WERI-Rb-1 (cell line): ENCODE measurements around the gene CACNB2.

Source experiments
- DNase-seq: peaks from one replicate; pipeline ENCODE4 v3.0.0-alpha.2; 2020
- H3K27ac ChIP-seq: fragments of 250-450 bp; sonication (Bioruptor Pico); 2 replicates; pipeline ENCODE4 v1.5.1; 2020; ENCODE audit warnings: mild to moderate bottlenecking, moderate library complexity
- H3K27me3 ChIP-seq: fragments of 250-450 bp; sonication (Bioruptor Pico); 2 replicates; pipeline ENCODE4 v1.5.1; 2021; ENCODE audit warnings: mild to moderate bottlenecking, low read depth, moderate library complexity; ENCODE audit not compliant: insufficient read depth, severe bottlenecking
- H3K36me3 ChIP-seq: fragments of 250-450 bp; sonication (Bioruptor Pico); 2 replicates; pipeline ENCODE4 v1.5.1; 2020; ENCODE audit warnings: mild to moderate bottlenecking, moderate library complexity
- H3K4me3 ChIP-seq: 2 replicates; pipeline ENCODE4 v1.5.1; 2011; ENCODE audit warnings: low read depth, mild to moderate bottlenecking, control low read depth, low read length
- H3K9me3 ChIP-seq: fragments of 250-450 bp; sonication (Bioruptor Pico); 2 replicates; pipeline ENCODE4 v1.5.1; 2021; ENCODE audit warnings: mild to moderate bottlenecking, moderate library complexity; ENCODE audit not compliant: severe bottlenecking
- CTCF ChIP-seq: IDR thresholded peaks from 2 replicates; pipeline ENCODE4 v1.5.1; 2011; ENCODE audit warnings: low read depth, mild to moderate bottlenecking, control low read depth, inconsistent platforms, low read length

CACNB2 gene

GRCh38 chr10:18472977-18473376, 332.8 kb downstream of the CACNB2 start:
- no peaks in the 10 kb centered on the region for H3K27me3 ChIP-seq
- H3K27ac ChIP-seq: no peak overlapping the region
- peak; percentile 19 for DNase-seq
- H3K9me3 ChIP-seq: no peaks in the 10 kb centered on the region
- TF ChIP-seq CTCF: no peak
- no peak overlapping the region for H3K4me3 ChIP-seq
- no peaks in the 10 kb centered on the region for H3K36me3 ChIP-seq

DNA sequence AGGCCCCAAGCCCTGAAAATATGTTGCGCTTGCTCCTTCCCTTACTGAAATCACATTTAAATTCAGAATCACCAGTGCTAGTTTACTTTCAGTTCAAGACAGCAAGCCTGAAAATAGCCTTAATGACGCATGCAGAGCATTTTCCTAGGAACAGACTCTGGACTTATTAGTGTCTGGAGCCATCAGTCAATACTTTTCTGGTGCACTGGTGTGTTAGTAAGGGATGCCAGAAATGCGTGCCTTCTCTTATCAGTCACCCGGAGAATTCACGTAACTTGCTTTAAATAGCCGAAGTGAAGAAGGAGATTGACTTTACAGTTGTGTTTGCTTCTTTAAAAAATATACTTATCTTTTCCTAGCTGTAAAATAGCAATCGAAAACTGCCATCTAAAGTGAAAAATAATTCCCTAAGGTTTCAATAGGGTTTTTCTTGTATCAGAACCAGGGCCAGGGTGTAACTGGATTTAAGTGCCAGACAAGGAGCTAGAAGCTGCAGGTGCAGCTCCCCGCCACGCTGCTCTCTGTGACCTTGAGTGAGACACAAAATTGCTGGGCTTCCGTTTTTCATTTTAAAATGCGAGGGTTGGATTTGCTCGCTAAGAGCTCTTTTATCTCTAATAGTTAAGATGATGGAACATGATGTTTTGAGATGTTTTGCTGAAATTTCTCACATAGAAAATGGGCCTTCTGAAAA, 333.3 kb downstream of the CACNB2 start:
- H3K36me3 ChIP-seq: no peaks in the 10 kb centered on the region
- no peak for TF ChIP-seq CTCF
- no peak for DNase-seq
- no peak overlapping the region for H3K27ac ChIP-seq
- H3K9me3 ChIP-seq: no peaks in the 10 kb centered on the region
- H3K4me3 ChIP-seq: no peak overlapping the region
- no peaks in the 10 kb centered on the region for H3K27me3 ChIP-seq

DNA sequence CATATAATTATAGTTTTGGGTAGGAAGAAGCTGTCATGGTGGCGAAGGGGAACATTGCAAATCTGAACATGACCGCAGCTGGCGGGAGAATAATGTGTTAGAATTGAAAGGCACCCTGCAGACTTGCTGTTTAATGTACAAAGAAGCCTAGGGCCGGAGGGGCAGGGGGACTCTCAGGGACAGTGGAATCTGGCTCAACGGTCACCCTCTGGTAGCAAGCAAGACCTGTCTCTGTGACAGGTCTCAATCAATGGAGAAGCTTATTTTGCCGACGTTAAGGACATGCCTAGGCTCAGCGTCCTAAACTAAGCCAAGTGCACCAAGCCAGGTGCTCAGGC, 333.9 kb downstream of the CACNB2 start:
- no peaks in the 10 kb centered on the region for H3K27me3 ChIP-seq
- H3K4me3 ChIP-seq: no peak overlapping the region
- H3K27ac ChIP-seq: no peak overlapping the region
- H3K36me3 ChIP-seq: no peaks in the 10 kb centered on the region
- DNase-seq: no peak
- H3K9me3 ChIP-seq: no peaks in the 10 kb centered on the region
- no peak for TF ChIP-seq CTCF

GRCh38 chr10:18476076-18476647, 335.9 kb downstream of the CACNB2 start:
- no peaks in the 10 kb centered on the region for H3K36me3 ChIP-seq
- no peaks in the 10 kb centered on the region for H3K9me3 ChIP-seq
- no peak for DNase-seq
- no peak overlapping the region for H3K4me3 ChIP-seq
- TF ChIP-seq CTCF: no peak
- no peaks in the 10 kb centered on the region for H3K27me3 ChIP-seq
- no peak overlapping the region for H3K27ac ChIP-seq

- no peak for DNase-seq
- no peak for TF ChIP-seq CTCF
- no peaks in the 10 kb centered on the region for H3K27me3 ChIP-seq
Observed at GRCh38 chr10:18478354-18478753, 338.1 kb downstream of the CACNB2 start.

GRCh38 chr10:18479502-18479901, 339.3 kb downstream of the CACNB2 start:
- Histone ChIP-seq H3K9me3 (no peaks in the 10 kb centered on the region), H3K27me3 (no peaks in the 10 kb centered on the region), H3K4me3 (no peak overlapping the region), H3K27ac (no peak overlapping the region), H3K36me3 (no peaks in the 10 kb centered on the region)
- no peak for DNase-seq
- TF ChIP-seq CTCF: no peak

More at GRCh38 chr10:18478354-18478753, 338.1 kb downstream of the CACNB2 start:
- no peaks in the 10 kb centered on the region for H3K9me3 ChIP-seq
- H3K4me3 ChIP-seq: no peak overlapping the region
- H3K27ac ChIP-seq: no peak overlapping the region
- no peaks in the 10 kb centered on the region for H3K36me3 ChIP-seq
